Colonic mucosa (tissue), 4 donors: ENCODE results near the gene TMEM266. TPM values are rescaled to one million over a fixed set of nuclear protein-coding genes. Genes with fewer than 3 reads are reported as not detected.

Source experiments
- DNase-seq: peaks from one replicate; pipeline ENCODE4 v3.0.0-alpha.2; 2020
- H3K27ac ChIP-seq: fragments of 200-600 bp; one replicate; pipeline ENCODE4 v1.8.0; 2021
- H3K27me3 ChIP-seq: fragments of 200-600 bp; one replicate; pipeline ENCODE4 v1.8.0; 2021
- H3K36me3 ChIP-seq: fragments of 200-600 bp; one replicate; pipeline ENCODE4 v1.8.0; 2021
- H3K4me1 ChIP-seq: fragments of 200-600 bp; one replicate; pipeline ENCODE4 v1.8.0; 2021; ENCODE audit warnings: mild to moderate bottlenecking
- H3K4me3 ChIP-seq: fragments of 200-600 bp; one replicate; pipeline ENCODE4 v1.8.0; 2021
- H3K9ac ChIP-seq, 2 donors: one replicate each; pipeline ENCODE4 v1.7.0; 2013; ENCODE audit warnings: control low read depth in 2 of 2, low read depth in 2 of 2, low read length in 2 of 2
- H3K9me3 ChIP-seq: fragments of 200-600 bp; one replicate; pipeline ENCODE4 v1.8.0; 2021
- intact Hi-C: fragments of 100-400 bp; cut with DNase I; formaldehyde crosslinking; loops from one replicate; pipeline ENCODE4 v1.14.1; 2022
- total RNA-seq, 2 donors: library from RNA; stranded (reverse); fragmentation: NEBNext Ultra II Directional in 1 of 2; extraction: Animal tissue kit (Norgen Biotek cat#: 25700) in 1 of 2; gene quantifications; one replicate each; pipeline ENCODE4 v1.2.1, GENCODE V29; 2021
- TF ChIP-seq, protein P1 (sequence below): fragments of 200-600 bp; IDR thresholded peaks from one replicate; pipeline ENCODE4 v1.8.0; 2022; ENCODE audit warnings: antibody characterized with exemption, mild to moderate bottlenecking
- donor health status: healthy.
- donor health status: DM: no; HTN: no; CAD: no.
- donor health status: DM: no; HTN: no; CAD: no.

Gene TMEM266
- total RNA-seq, 2 donors from 2014 or later: not detected

DNA sequence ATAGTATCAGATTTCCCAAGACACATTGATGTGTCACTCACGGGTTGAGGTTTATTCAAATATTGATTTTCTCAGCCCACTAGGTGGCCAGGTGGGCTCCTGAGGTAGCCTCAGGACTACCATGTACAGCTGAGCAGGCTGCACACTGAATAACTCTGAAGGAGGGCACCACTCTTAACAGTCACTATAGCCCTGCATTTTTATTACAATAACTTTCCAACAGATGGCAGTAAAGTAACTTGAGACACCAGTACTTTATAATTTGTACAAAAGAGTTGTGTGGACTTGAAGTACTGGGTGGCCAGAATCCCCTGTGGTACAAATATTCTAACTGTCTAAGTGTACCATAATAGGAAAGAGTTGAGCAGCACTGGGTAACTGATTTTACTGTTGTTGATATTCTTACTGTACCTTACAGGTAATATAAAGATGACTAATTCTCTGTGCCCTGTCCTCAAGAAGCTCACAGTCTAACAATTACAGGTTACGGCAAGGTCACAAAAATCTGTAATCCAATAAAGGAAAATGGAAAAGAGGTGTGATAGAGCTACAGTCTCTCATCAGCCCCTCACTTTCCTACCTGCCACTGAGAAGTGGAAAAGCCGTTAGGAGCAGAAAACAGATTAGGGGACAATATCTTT is 175.5 kb downstream of the TMEM266 start:
- no peak overlapping the region for H3K9ac ChIP-seq
- H3K4me3 ChIP-seq: no peak overlapping the region
- no peaks in the 10 kb centered on the region for H3K27me3 ChIP-seq
- no peaks in the 10 kb centered on the region for H3K9me3 ChIP-seq
- H3K27ac ChIP-seq: no peak overlapping the region
- H3K36me3 ChIP-seq: peaks cover 7% of the 10 kb centered on the region
- intact Hi-C loops: no loop called here
- TF ChIP-seq, protein P1, sequence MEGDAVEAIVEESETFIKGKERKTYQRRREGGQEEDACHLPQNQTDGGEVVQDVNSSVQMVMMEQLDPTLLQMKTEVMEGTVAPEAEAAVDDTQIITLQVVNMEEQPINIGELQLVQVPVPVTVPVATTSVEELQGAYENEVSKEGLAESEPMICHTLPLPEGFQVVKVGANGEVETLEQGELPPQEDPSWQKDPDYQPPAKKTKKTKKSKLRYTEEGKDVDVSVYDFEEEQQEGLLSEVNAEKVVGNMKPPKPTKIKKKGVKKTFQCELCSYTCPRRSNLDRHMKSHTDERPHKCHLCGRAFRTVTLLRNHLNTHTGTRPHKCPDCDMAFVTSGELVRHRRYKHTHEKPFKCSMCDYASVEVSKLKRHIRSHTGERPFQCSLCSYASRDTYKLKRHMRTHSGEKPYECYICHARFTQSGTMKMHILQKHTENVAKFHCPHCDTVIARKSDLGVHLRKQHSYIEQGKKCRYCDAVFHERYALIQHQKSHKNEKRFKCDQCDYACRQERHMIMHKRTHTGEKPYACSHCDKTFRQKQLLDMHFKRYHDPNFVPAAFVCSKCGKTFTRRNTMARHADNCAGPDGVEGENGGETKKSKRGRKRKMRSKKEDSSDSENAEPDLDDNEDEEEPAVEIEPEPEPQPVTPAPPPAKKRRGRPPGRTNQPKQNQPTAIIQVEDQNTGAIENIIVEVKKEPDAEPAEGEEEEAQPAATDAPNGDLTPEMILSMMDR: peak; percentile 32
- no peaks in the 10 kb centered on the region for H3K4me1 ChIP-seq
- DNase-seq: no peak

DNA sequence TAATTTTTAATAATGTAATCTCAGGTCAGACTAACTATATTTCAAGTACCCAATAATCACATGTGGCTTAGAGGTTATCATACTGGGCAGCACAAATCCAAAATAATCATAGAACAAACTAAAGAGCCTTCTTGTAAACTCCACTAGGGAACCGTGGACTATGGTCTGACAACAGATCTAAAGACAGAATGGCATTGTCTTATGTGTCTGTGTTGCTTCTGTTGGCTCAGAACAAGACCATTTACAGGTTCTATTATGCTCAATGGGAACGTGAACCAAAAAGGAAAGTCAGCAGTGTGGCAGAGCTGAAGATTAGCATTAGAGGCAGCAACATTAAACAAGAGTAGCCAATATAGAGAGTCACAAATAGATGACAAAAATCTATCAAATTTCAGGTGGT is 176.6 kb downstream of the TMEM266 start:
- no peaks in the 10 kb centered on the region for H3K36me3 ChIP-seq
- H3K27me3 ChIP-seq: no peaks in the 10 kb centered on the region
- no peaks in the 10 kb centered on the region for H3K4me1 ChIP-seq
- no peak overlapping the region for H3K4me3 ChIP-seq
- TF ChIP-seq, protein P1: no peak
- intact Hi-C loops: no loop called here
- no peak for DNase-seq
- H3K9ac ChIP-seq: no peak overlapping the region
- no peaks in the 10 kb centered on the region for H3K9me3 ChIP-seq
- H3K27ac ChIP-seq: no peak overlapping the region

DNA sequence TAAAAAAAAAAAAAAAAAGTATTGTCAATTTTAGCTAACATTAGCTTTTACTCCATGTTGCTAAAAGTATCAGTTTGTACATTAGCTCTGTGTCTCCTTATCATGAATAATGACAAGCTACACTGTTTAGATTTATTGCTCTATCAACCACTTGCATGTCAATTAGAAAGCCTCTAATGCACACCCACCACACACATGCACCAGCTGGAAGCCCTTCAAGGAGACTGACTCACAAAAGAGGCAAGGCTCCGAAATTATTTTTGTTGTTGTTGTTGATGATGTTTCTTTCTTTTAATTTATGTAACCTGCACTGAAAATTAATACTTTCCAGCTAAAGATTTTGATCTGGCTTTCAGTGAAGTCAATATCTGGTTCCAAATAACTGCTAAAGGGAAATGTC is 180.0 kb downstream of the TMEM266 start:
- H3K9ac ChIP-seq: no peak overlapping the region
- TF ChIP-seq, protein P1: no peak
- DNase-seq: no peak
- H3K4me3 ChIP-seq: no peak overlapping the region
- no peak overlapping the region for H3K27ac ChIP-seq
- H3K36me3 ChIP-seq: no peaks in the 10 kb centered on the region
- intact Hi-C loops: no loop called here
- H3K27me3 ChIP-seq: no peaks in the 10 kb centered on the region
- no peaks in the 10 kb centered on the region for H3K4me1 ChIP-seq
- no peaks in the 10 kb centered on the region for H3K9me3 ChIP-seq

DNA sequence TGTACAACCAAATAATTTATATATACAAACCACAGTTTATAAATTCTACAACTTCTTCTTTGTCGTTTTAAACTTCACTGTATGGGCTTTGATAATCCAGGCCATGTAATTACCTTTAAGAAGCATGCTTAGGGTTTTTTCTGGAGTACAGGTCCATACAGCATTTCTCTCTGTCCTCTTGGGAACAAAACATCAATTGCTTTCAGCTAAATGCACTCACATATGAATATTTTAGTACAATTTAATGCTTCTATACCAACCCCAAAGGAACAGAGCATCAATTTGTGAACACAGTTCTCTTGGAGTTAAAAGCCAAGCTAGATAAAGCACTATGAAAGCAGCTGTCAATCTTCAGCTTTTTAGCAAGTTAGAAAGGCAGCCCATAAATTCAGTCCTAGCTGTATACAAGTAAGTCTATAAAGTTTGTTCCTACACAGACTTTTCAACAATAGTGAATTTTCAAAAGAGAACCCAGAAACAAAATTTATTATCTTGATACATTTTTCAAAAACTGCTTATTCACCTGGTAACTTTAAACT is 185.4 kb downstream of the TMEM266 start:
- DNase-seq: no peak
- intact Hi-C loops: no loop called here
- Histone ChIP-seq H3K4me3 (no peak overlapping the region), H3K4me1 (no peaks in the 10 kb centered on the region), H3K9me3 (no peaks in the 10 kb centered on the region), H3K27me3 (no peaks in the 10 kb centered on the region), H3K27ac (no peak overlapping the region), H3K9ac (no peak overlapping the region), H3K36me3 (no peaks in the 10 kb centered on the region)
- TF ChIP-seq, protein P1: no peak

DNA sequence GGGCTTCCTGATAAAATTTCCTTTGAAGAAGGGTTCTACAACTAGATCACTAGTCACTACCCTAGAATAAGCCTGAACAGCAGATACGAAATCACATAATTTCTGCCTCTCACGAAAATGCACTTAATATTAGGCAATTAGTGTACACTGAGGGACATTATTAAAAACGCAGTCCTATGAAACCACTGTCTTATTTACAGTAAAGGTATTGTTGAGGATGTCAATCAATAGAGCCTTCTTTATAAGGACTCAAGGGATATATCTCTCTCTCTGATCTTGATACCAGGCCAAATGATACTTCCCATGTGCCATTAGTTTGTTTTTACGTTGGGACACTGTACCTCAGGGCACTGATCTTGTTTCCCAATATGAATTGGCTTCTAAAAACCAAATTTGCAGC is 191.9 kb downstream of the TMEM266 start:
- no peak for DNase-seq
- Histone ChIP-seq H3K9me3 (no peaks in the 10 kb centered on the region), H3K4me3 (no peak overlapping the region), H3K4me1 (no peaks in the 10 kb centered on the region), H3K36me3 (no peaks in the 10 kb centered on the region), H3K27me3 (no peaks in the 10 kb centered on the region), H3K9ac (no peak overlapping the region), H3K27ac (no peak overlapping the region)
- intact Hi-C loops: no loop called here
- TF ChIP-seq, protein P1: no peak
